ENCODE data around the gene LYPLAL1. TPM values are rescaled to one million over a fixed set of nuclear protein-coding genes. Genes with fewer than 3 reads are reported as not detected.
"Not testable (repeated sequence)": the region's sequence is repeated elsewhere in the genome, so short reads cannot be mapped to it uniquely, and the experiment has no call there.

Gene LYPLAL1
- polyA plus RNA-seq, 4 donors, result 50.2 to 61.7 (median 56.8) TPM

GRCh38 chr1:219160967-219161366, 12.7 kb upstream of the LYPLAL1 start:
- no peak for DNase-seq (ENCODE audit: low read depth in 4 of 4, low spot score in 3 of 4)

DNA sequence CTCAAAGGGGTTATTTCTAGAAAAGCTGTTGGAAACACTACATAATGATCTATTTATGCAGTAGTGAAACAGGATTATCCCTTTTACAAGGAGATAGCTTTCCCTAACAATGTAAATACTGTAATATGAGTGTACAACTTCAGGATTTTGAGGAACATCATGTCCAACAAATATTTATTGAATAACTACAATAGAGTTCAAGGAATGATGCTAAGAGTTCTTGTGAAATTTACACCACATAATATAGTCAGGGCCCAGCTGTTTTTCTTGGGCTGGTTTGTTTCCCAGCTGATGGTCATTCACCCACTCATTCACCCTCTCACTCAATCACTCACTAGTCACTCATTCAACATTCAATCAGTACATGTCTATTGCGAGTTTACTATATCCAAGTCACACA, 12.3 kb upstream of the LYPLAL1 start:
- no peak for DNase-seq (ENCODE audit: low read depth in 4 of 4, low spot score in 3 of 4)

DNA sequence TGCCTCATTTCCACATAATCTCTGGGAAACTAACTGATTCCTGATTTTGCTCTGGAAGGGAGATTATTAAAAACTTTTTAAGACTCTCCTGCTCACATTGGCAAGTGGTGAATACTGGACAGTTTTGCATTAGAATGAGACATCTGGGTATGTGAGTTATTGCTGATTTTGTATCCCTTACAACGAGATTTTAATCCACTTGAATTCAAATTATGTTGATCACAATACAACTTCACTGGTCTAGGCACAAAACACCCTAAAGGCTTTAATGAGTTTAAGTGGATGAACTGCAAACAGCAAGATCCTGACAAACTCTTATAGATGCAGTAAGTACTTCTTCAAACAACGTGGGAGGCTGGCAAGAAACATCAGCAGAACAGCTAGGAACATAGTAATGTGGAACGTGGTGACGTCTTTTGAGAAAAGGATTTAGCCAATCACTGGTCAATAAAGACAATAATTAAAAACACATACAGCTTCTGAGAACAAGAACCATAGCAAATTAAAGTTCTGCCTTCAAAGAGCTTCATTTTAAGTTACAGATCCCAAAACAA, 10.2 kb upstream of the LYPLAL1 start:
- DNase-seq (ENCODE audit: low read depth in 4 of 4, low spot score in 3 of 4), result no peak

DNA sequence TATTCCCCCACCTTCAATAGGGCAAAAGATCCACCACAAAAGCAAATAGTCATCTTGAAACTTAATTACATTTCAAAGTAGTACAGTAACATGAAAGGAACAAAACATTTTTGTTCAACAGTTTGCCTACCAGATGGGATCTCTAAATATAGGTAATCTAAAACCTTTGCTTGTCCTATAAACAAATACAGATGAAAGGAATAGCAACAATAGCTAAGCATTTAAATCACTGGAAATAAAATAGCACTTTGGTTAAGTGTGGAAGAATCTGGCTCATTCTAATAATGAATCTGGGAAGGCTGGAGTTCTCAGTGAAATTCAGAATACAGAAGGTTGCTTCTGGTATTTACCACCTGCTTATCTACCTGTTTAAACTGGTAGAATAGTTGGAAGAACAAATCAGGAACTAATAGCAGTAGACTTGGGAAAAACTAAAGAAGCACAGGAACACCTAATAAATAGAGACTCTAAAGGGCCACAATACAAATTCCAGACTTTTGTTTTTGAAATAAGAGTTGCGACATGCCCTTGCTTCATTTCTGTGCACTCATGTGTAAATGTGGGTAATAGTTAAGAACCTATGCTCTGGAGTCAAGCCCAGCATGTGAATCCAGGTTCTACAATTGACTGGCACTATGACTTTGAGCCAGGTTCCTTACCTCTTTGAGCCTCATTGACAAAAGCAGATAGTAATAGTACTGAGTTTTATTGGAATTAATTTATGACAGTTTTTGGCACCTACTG, 2.3 kb upstream of the LYPLAL1 start:
- no peak for DNase-seq (ENCODE audit: low read depth in 4 of 4, low spot score in 3 of 4)

GRCh38 chr1:219172821-219173220, 857 bp upstream of the LYPLAL1 start:
- DNase-seq (ENCODE audit: low read depth in 4 of 4, low spot score in 3 of 4), result no peak

- no peak for DNase-seq (ENCODE audit: low read depth in 4 of 4, low spot score in 3 of 4)
Observed at GRCh38 chr1:219173434-219173757, 282 bp upstream of the LYPLAL1 start.

- peak in 2 of 4 donors; percentile 35 to 54 for DNase-seq (ENCODE audit: low read depth in 4 of 4, low spot score in 3 of 4)
Observed at GRCh38 chr1:219174460-219175211, 958 bp downstream of the LYPLAL1 start.

- no peak for DNase-seq (ENCODE audit: low read depth in 4 of 4, low spot score in 3 of 4)
Observed at GRCh38 chr1:219175212-219175564, 1.5 kb downstream of the LYPLAL1 start.

GRCh38 chr1:219176168-219176567, 2.5 kb downstream of the LYPLAL1 start:
- no peak for DNase-seq (ENCODE audit: low read depth in 4 of 4, low spot score in 3 of 4)

GRCh38 chr1:219177363-219177762, 3.7 kb downstream of the LYPLAL1 start:
- DNase-seq (ENCODE audit: low read depth in 4 of 4, low spot score in 3 of 4), result no peak

GRCh38 chr1:219177940-219178339, 4.3 kb downstream of the LYPLAL1 start:
- no peak for DNase-seq (ENCODE audit: low read depth in 4 of 4, low spot score in 3 of 4)

GRCh38 chr1:219179293-219179692, 5.6 kb downstream of the LYPLAL1 start:
- no peak for DNase-seq (ENCODE audit: low read depth in 4 of 4, low spot score in 3 of 4)

DNA sequence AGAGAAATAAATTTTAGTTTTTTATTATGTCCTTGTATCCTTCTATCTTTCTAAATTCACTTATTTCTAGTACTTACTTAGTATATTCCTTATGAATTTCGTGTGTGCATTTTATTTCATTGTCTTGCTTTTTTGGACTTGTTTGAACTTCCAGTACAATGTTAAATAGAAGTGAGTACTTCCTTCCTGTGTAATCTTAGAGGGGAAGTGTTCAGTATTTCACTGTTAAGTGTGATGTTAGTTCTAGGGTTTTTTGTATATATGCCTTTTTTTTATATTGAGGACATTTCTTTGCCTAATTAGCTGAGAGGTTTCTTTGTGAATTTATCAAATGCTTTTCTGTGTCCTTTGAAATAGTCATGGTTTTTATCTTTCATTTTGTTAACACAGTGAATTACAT, 10.7 kb downstream of the LYPLAL1 start:
- DNase-seq (ENCODE audit: low read depth in 4 of 4, low spot score in 3 of 4), result no peak

DNA sequence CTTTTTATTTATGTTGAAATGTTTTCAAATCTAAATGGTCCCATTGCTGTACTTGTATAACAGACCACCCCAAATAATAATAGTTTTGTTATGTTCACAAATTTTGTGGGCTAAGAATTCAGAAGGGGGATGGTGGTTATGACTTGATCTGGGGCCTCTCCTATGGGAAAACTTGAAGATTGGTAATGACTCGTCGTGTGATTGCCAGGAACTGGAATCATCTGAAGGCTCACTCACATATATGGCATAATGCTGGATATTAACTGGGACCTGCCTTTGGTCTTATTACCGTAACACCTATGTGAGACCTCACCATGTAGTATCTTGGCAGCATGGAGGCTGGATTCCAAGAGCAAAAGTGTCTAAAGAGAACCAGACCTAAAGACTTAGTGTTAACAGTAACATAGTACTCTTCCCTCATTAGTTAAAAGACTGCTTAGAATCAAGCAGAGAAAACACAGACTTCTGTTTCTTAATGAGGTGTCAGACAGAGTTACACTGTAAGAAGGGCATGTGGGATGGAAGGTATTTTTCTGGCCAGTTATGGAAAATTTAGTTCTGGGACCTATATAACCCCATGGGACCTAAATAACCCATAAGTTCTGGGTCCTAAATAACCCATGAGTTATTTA, 11.9 kb downstream of the LYPLAL1 start:
- no peak for DNase-seq (ENCODE audit: low read depth in 4 of 4, low spot score in 3 of 4)

DNA sequence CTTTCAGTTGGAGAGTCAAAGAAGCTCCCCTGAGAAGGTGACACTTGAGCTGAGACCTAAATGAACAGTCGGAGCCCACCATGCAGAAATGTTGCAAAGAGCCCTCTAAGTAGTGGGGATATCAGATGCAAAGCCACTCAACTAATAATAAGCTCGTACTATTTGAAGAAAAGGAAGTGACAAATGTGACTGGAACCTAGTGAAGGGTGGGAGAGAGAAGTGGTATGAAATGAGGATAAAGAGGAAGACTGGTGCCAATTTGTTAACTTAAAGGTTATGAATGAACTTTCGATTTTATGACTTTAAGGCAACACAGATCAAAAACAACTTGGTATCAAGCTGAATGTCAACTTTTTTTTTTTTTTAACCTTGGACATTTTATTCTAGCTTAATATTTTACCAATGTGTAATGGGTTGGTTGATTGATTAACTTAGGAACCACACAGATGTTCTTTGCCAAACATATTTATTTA, 14.7 kb downstream of the LYPLAL1 start:
- DNase-seq (ENCODE audit: low read depth in 4 of 4, low spot score in 3 of 4), result no peak

GRCh38 chr1:219189021-219189824, 15.5 kb downstream of the LYPLAL1 start:
- no peak for DNase-seq (ENCODE audit: low read depth in 4 of 4, low spot score in 3 of 4)

- no peak for DNase-seq (ENCODE audit: low read depth in 4 of 4, low spot score in 3 of 4)
Observed at GRCh38 chr1:219189952-219190351, 16.3 kb downstream of the LYPLAL1 start.

- DNase-seq (ENCODE audit: low read depth in 4 of 4, low spot score in 3 of 4), result no peak
Observed at GRCh38 chr1:219190605-219191004, 16.9 kb downstream of the LYPLAL1 start.

GRCh38 chr1:219195833-219196232, 22.2 kb downstream of the LYPLAL1 start:
- not testable (repeated sequence) for DNase-seq (ENCODE audit: low read depth in 4 of 4, low spot score in 3 of 4)

DNA sequence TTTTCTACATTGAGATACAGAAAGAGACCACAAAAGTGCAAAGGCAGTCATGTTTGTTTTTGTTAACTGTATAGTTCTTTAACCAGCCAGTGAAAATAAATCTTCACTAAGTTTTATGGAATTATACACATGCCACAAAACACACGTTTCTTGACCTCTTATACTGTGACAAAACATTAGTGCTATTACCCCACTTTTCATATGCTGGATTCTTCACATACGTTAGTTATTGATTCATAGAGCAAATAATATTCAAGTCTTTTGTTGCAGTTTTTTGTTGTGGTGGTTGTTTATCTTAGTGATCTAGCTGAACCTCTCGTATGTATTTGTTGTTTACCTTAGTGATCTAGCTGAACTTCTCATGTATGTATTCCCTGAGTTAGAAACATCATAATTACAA, 28.0 kb downstream of the LYPLAL1 start:
- DNase-seq (ENCODE audit: low read depth in 4 of 4, low spot score in 3 of 4), result no peak

DNA sequence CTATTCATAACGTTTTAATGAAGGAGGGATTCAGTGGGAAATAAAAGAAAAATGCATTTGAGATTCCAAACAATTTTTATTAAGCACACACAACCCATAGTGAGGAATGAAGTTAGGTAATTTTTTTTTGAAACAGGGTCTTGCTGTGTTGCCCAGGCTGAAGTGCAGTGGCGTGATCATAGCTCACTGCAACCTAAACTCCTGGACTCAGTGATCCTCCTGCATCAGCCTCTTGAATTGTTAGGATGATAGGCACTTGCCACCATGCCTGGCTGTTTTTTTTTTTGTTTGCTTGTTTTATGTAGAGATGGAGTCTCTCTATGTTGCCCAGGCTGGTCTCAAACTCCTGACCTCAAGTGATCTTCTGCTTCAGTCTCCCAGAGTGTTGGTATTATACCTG, 28.9 kb downstream of the LYPLAL1 start:
- no peak for DNase-seq (ENCODE audit: low read depth in 4 of 4, low spot score in 3 of 4)

Measured in right renal pelvis (tissue), 4 donors.